Naive thymus-derived CD4-positive, alpha-beta T cell (primary cell): ENCODE results near the gene BICD1. TPM values are rescaled to one million over a fixed set of nuclear protein-coding genes. Genes with fewer than 3 reads are reported as not detected.

Source experiments
- ATAC-seq: fragments of 150-1000 bp; cut with Tn5 transposase; 2 replicates; pipeline ENCODE4 v1.10.0; 2021; ENCODE audit warnings: mild to moderate bottlenecking, moderate library complexity
- CTCF ChIA-PET: fragments of 350-600 bp; sonication (Branson Sonifier 250); formaldehyde crosslinking; loops from one replicate; lab custom pipeline; 2021; ENCODE audit warnings: antibody characterized with exemption; lab: Charles Lee
- POLR2A ChIA-PET: fragments of 350-600 bp; sonication (Branson Sonifier 250); formaldehyde crosslinking; loops from one replicate; lab custom pipeline; 2021; ENCODE audit warnings: antibody characterized with exemption, inconsistent platforms; lab: Charles Lee
- DNase-seq, 9 donors: peaks; one replicate each; pipeline versions ENCODE4 v3.0.0 to v3.0.0-alpha.2; 2020 to 2022; ENCODE audit warnings: mixed read lengths in 1 of 9
- H3K27ac ChIP-seq: one replicate; pipeline ENCODE4 v1.7.0; 2013; ENCODE audit warnings: mild to moderate bottlenecking, low read depth, low read length, moderate library complexity
- H3K27me3 ChIP-seq, 2 donors: one replicate each; pipeline ENCODE4 v1.7.0; 2013; ENCODE audit warnings: low read length in 2 of 2, mild to moderate bottlenecking in 2 of 2, moderate library complexity in 2 of 2; ENCODE audit not compliant: control insufficient read depth in 2 of 2, insufficient read depth in 2 of 2
- H3K36me3 ChIP-seq, 3 experiments: 1 replicate in 2 of 3; 2 replicates in 1 of 3; pipeline ENCODE4 v1.7.0; 2013; ENCODE audit warnings: low read length in 3 of 3, mild to moderate bottlenecking in 3 of 3, moderate library complexity in 1 of 3; ENCODE audit not compliant: insufficient read depth in 3 of 3, control insufficient read depth in 2 of 3
- H3K4me1 ChIP-seq, 2 donors: one replicate each; pipeline ENCODE4 v1.7.0; 2013; ENCODE audit warnings: low read length in 2 of 2, mild to moderate bottlenecking in 2 of 2, moderate library complexity in 1 of 2; ENCODE audit not compliant: control insufficient read depth in 2 of 2, insufficient read depth in 2 of 2
- H3K4me3 ChIP-seq: 2 replicates; pipeline ENCODE4 v1.7.0; 2013; ENCODE audit warnings: mild to moderate bottlenecking, low read length
- H3K9me3 ChIP-seq, 3 experiments: 1 replicate in 2 of 3; 2 replicates in 1 of 3; pipeline ENCODE4 v1.7.0; 2013; ENCODE audit warnings: low read length in 3 of 3; ENCODE audit not compliant: control insufficient read depth in 2 of 3
- H3K27ac Mint-ChIP-seq, 9 donors: one replicate each; pipeline ENCODE4 v1.8.0; 2020 to 2022; ENCODE audit warnings: mixed read lengths in 9 of 9, mild to moderate bottlenecking in 8 of 9, moderate library complexity in 5 of 9, inconsistent platforms in 2 of 9
- H3K27me3 Mint-ChIP-seq, 5 donors: one replicate each; pipeline ENCODE4 v1.8.0; 2021 to 2022; ENCODE audit warnings: mixed read lengths in 5 of 5, mild to moderate bottlenecking in 1 of 5
- H3K36me3 Mint-ChIP-seq, 5 donors: one replicate each; pipeline ENCODE4 v1.8.0; 2020 to 2022; ENCODE audit warnings: mixed read lengths in 5 of 5, mild to moderate bottlenecking in 3 of 5, inconsistent platforms in 1 of 5
- H3K4me1 Mint-ChIP-seq, 7 donors: one replicate each; pipeline ENCODE4 v1.8.0; 2020 to 2022; ENCODE audit warnings: mixed read lengths in 7 of 7, mild to moderate bottlenecking in 3 of 7, inconsistent platforms in 1 of 7
- H3K4me3 Mint-ChIP-seq, 10 donors: one replicate each; pipeline ENCODE4 v1.8.0; 2020 to 2022; ENCODE audit warnings: mild to moderate bottlenecking in 10 of 10, mixed read lengths in 10 of 10, moderate library complexity in 6 of 10, inconsistent platforms in 2 of 10
- H3K9me3 Mint-ChIP-seq, 11 donors: one replicate each; pipeline ENCODE4 v1.8.0; 2020 to 2022; ENCODE audit warnings: mixed read lengths in 11 of 11, mild to moderate bottlenecking in 4 of 11, inconsistent platforms in 1 of 11, moderate library complexity in 1 of 11
- intact Hi-C, 2 donors: fragments of 100-400 bp; cut with micrococcal nuclease; formaldehyde crosslinking; loops; one replicate each; pipeline ENCODE4 v1.15.1; 2023
- polyA plus RNA-seq, 2 donors: library from polyadenylated mRNA; unstranded; fragments of 300-500 nt; fragmentation: Illumina TruSeq; gene quantifications; one replicate each; pipeline ENCODE4 v1.2.3, GENCODE V29; 2021
- total RNA-seq, 6 experiments: library from RNA in 5 of 6; stranded (reverse) in 5 of 6; gene quantifications; 1 replicate in 5 of 6; 2 replicates in 1 of 6; pipeline ENCODE4 v1.2.3 and lab custom pipeline; 2021 to 2026

BICD1 gene
- total and polyA plus RNA-seq, 7 experiments from 2014 or later: 6.3 to 25.1 (median 17.4) TPM

DNA sequence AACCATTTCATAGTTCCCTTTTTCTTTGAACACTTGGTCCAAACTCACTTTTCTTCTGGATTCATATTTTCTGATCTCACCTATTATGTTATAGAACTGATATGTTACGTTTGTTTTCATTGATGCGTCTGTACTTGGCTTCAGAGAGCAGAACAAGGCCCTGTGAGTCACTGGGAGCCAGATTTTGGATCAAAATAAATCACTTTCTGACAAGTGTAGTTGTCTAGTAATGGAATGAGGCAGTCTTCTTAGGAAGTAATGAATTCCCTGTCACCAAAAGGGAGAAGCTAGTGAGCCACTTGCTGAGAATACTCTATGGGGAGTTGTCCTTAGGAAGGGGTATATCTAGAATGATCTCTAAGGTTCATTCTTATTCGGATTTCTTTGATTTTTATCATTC is 10.2 kb downstream of the BICD1 start:
- intact Hi-C loops: no loop called here
- H3K36me3 Mint-ChIP-seq: peaks cover 0 to 23% (median 9%) of the 10 kb centered on the region in 5 donors
- peaks cover 0 to 2% (median 0%) of the 10 kb centered on the region in 11 donors for H3K9me3 Mint-ChIP-seq
- no peak overlapping the region for H3K4me3 Mint-ChIP-seq
- Histone ChIP-seq H3K36me3 (no peaks in the 10 kb centered on the region), H3K27ac (no peak overlapping the region), H3K4me3 (no peak overlapping the region), H3K4me1 (no peaks in the 10 kb centered on the region), H3K27me3 (no peaks in the 10 kb centered on the region), H3K9me3 (no peaks in the 10 kb centered on the region)
- DNase-seq (no peak), ATAC-seq (no peak)
- H3K4me1 Mint-ChIP-seq: peaks cover 14 to 25% (median 16%) of the 10 kb centered on the region in 7 donors
- H3K27me3 Mint-ChIP-seq: no peaks in the 10 kb centered on the region
- H3K27ac Mint-ChIP-seq: no peak overlapping the region
- CTCF ChIA-PET: no interaction called here
- POLR2A ChIA-PET: interaction anchor here (0.5 to 1.3 kb wide), 2 partner anchors 10 to 32 kb away, joined by 3 read pairs; no protein-coding TSS in a partner anchor

- intact Hi-C loops: no loop called here
- no peak overlapping the region for H3K27ac ChIP-seq
- Mint-ChIP-seq H3K27ac (no peak overlapping the region), H3K36me3 (peaks cover 0 to 19% (median 6%) of the 10 kb centered on the region in 5 donors), H3K4me3 (no peak overlapping the region), H3K4me1 (peaks cover 13 to 25% (median 16%) of the 10 kb centered on the region in 7 donors), H3K9me3 (peaks cover 0 to 2% (median 0%) of the 10 kb centered on the region in 11 donors), H3K27me3 (no peaks in the 10 kb centered on the region)
- CTCF ChIA-PET: no interaction called here
- H3K9me3 ChIP-seq: no peaks in the 10 kb centered on the region
- POLR2A ChIA-PET: interaction anchor here (0.5 to 1.3 kb wide), 2 partner anchors 10 to 31 kb away, joined by 3 read pairs; no protein-coding TSS in a partner anchor
- no peaks in the 10 kb centered on the region for H3K36me3 ChIP-seq
- DNase-seq (no peak), ATAC-seq (no peak)
- no peak overlapping the region for H3K4me3 ChIP-seq
- H3K4me1 ChIP-seq: no peaks in the 10 kb centered on the region
- H3K27me3 ChIP-seq: no peaks in the 10 kb centered on the region
These were observed 10.7 kb downstream of the BICD1 start for GRCh38 chr12:32117316-32117715.

DNA sequence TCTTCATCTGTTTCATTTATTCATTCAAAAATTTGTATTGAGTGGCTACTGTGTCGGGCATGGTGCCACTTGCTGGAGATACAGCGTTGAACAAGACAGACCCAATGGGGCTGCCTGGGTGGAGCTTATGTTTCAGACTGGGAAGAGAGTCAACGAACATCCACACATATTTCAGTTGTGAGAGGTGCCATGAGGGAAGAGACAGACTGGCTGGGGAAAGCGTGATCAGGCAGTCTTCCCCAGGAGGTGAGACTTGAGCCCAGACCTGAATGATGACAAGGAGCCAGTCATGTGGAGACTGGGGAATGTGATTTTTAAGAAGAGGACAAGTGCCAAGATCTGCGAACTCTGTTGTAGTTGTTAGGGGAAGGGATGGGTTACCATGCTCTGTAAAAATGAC is 12.2 kb downstream of the BICD1 start:
- Histone ChIP-seq H3K27ac (no peak overlapping the region), H3K4me3 (no peak overlapping the region), H3K9me3 (no peaks in the 10 kb centered on the region), H3K4me1 (no peaks in the 10 kb centered on the region), H3K27me3 (no peaks in the 10 kb centered on the region), H3K36me3 (no peaks in the 10 kb centered on the region)
- DNase-seq (no peak), ATAC-seq (no peak)
- H3K4me3 Mint-ChIP-seq: no peak overlapping the region
- ChIA-PET CTCF (no interaction called here), POLR2A (no interaction called here)
- peaks cover 0 to 16% (median 0%) of the 10 kb centered on the region in 5 donors for H3K36me3 Mint-ChIP-seq
- peaks cover 0 to 2% (median 0%) of the 10 kb centered on the region in 11 donors for H3K9me3 Mint-ChIP-seq
- peaks cover 10 to 22% (median 15%) of the 10 kb centered on the region in 7 donors for H3K4me1 Mint-ChIP-seq
- H3K27ac Mint-ChIP-seq: no peak overlapping the region
- no peaks in the 10 kb centered on the region for H3K27me3 Mint-ChIP-seq
- intact Hi-C loops: no loop called here

GRCh38 chr12:32120419-32120818 is 13.8 kb downstream of the BICD1 start:
- POLR2A ChIA-PET: no interaction called here
- CTCF ChIA-PET: no interaction called here
- no peaks in the 10 kb centered on the region for H3K4me1 ChIP-seq
- intact Hi-C loops: no loop called here
- Mint-ChIP-seq H3K27me3 (no peaks in the 10 kb centered on the region), H3K4me3 (no peak overlapping the region), H3K36me3 (peaks cover 0 to 16% (median 0%) of the 10 kb centered on the region in 5 donors), H3K9me3 (peaks cover 0 to 2% (median 0%) of the 10 kb centered on the region in 11 donors), H3K4me1 (peaks cover 9 to 27% (median 15%) of the 10 kb centered on the region in 7 donors), H3K27ac (peak overlapping the region in 2 of 9 donors; percentile 5 to 19)
- H3K4me3 ChIP-seq: no peak overlapping the region
- no peak overlapping the region for H3K27ac ChIP-seq
- H3K27me3 ChIP-seq: no peaks in the 10 kb centered on the region
- DNase-seq (no peak), ATAC-seq (no peak)
- H3K36me3 ChIP-seq: no peaks in the 10 kb centered on the region
- no peaks in the 10 kb centered on the region for H3K9me3 ChIP-seq

- H3K4me1 Mint-ChIP-seq: peaks cover 0 to 16% (median 6%) of the 10 kb centered on the region in 7 donors
- H3K27me3 Mint-ChIP-seq: no peaks in the 10 kb centered on the region
- peaks cover 0 to 16% (median 0%) of the 10 kb centered on the region in 5 donors for H3K36me3 Mint-ChIP-seq
- no peak overlapping the region for H3K4me3 ChIP-seq
- no peaks in the 10 kb centered on the region for H3K9me3 ChIP-seq
- no peak for ATAC-seq
- no peak for DNase-seq
- H3K9me3 Mint-ChIP-seq: no peaks in the 10 kb centered on the region
- no peaks in the 10 kb centered on the region for H3K4me1 ChIP-seq
- H3K27ac ChIP-seq: no peak overlapping the region
- POLR2A ChIA-PET: no interaction called here
- no peak overlapping the region for H3K4me3 Mint-ChIP-seq
- no peak overlapping the region for H3K27ac Mint-ChIP-seq
- intact Hi-C loops: no loop called here
- H3K27me3 ChIP-seq: no peaks in the 10 kb centered on the region
- no peaks in the 10 kb centered on the region for H3K36me3 ChIP-seq
- CTCF ChIA-PET: no interaction called here
These were observed 18.0 kb downstream of the BICD1 start for GRCh38 chr12:32124637-32125036.

DNA sequence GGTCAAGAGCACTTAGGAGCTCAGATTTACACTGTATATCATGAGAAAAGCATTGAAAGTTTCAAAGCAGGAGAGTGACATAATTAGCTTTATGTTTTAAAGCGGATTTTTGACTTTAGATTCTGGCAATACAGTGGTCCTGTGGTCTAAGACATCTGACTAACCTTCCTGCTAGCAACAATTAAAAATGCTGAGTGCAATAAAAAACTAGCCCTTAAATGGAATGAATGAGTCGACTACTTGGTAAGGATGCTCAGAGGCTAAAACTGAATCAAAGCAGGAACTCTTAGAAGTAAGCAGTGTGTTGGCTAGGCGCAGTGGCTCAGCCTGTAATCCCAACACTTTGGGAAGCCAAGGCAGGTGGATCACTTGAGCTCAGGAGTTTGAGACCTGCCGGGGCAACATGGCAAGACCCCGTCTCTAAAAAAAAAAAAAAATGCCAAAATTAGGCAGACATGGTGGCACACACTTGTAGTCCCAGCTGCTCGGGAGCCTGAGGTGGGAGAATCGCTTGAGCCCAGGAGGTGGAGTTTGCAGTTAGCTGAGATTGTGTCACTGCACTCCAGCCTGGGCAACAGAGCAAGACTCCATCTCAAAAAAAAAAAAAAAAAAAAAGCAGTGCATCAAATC is 18.9 kb downstream of the BICD1 start:
- no peak overlapping the region for H3K27ac ChIP-seq
- Mint-ChIP-seq H3K27ac (peak overlapping the region in 1 of 9 donors; percentile 12), H3K9me3 (no peaks in the 10 kb centered on the region), H3K36me3 (peaks cover 0 to 14% (median 0%) of the 10 kb centered on the region in 5 donors), H3K4me1 (peaks cover 0 to 10% (median under 1%) of the 10 kb centered on the region in 7 donors), H3K4me3 (no peak overlapping the region), H3K27me3 (no peaks in the 10 kb centered on the region)
- intact Hi-C loops: no loop called here
- H3K9me3 ChIP-seq: no peaks in the 10 kb centered on the region
- no peaks in the 10 kb centered on the region for H3K27me3 ChIP-seq
- no peaks in the 10 kb centered on the region for H3K4me1 ChIP-seq
- ChIA-PET POLR2A (no interaction called here), CTCF (interaction anchor here (0.7 kb wide), 1 partner anchor 74 kb away, joined by 4 read pairs; no protein-coding TSS in a partner anchor)
- H3K36me3 ChIP-seq: no peaks in the 10 kb centered on the region
- H3K4me3 ChIP-seq: no peak overlapping the region
- ATAC-seq: no peak
- no peak for DNase-seq

GRCh38 chr12:32126720-32127119 is 20.1 kb downstream of the BICD1 start:
- Histone ChIP-seq H3K4me3 (no peak overlapping the region), H3K36me3 (no peaks in the 10 kb centered on the region), H3K27ac (no peak overlapping the region), H3K27me3 (no peaks in the 10 kb centered on the region), H3K9me3 (no peaks in the 10 kb centered on the region), H3K4me1 (no peaks in the 10 kb centered on the region)
- Mint-ChIP-seq H3K4me3 (no peak overlapping the region), H3K27me3 (no peaks in the 10 kb centered on the region), H3K27ac (no peak overlapping the region), H3K9me3 (no peaks in the 10 kb centered on the region), H3K4me1 (peaks cover 0 to 9% (median 3%) of the 10 kb centered on the region in 7 donors), H3K36me3 (peaks cover 0 to 13% (median 0%) of the 10 kb centered on the region in 5 donors)
- ChIA-PET CTCF (no interaction called here), POLR2A (no interaction called here)
- intact Hi-C loops: no loop called here
- no peak for ATAC-seq
- no peak for DNase-seq
